ENCODE results near the gene LGR6.

- TF ChIP-seq CTCF (conservative IDR thresholded peaks at IDR 0.05; ENCODE audit: low read depth, low read length) (no peak), EZH2 (IDR thresholded peaks at IDR 0.05; ENCODE audit: low read length, unreplicated experiment) (no peak), EZH2phosphoT487 (IDR thresholded peaks at IDR 0.05; ENCODE audit: borderline replicate concordance, low read length) (no peak)
Measured at GRCh38 chr1:202242080-202242419, 48.5 kb downstream of the LGR6 start.

Measured in PC-3 (cell line).